Stimulated activated CD4-positive, alpha-beta T cell treated with anti-CD3 and anti-CD28 coated beads, Interleukin-1b, Interleukin-23, amount 100 ng/mL, for 48 hours (primary cell): ENCODE results near the gene LPAR5.
"Not testable (repeated sequence)": the region's sequence is repeated elsewhere in the genome, so short reads cannot be mapped to it uniquely, and the experiment has no call there.

ENCODE experiments used
- DNase-seq: peaks from one replicate; pipeline ENCODE4 v3.0.0-alpha.2; 2020

The LPAR5 gene

DNA sequence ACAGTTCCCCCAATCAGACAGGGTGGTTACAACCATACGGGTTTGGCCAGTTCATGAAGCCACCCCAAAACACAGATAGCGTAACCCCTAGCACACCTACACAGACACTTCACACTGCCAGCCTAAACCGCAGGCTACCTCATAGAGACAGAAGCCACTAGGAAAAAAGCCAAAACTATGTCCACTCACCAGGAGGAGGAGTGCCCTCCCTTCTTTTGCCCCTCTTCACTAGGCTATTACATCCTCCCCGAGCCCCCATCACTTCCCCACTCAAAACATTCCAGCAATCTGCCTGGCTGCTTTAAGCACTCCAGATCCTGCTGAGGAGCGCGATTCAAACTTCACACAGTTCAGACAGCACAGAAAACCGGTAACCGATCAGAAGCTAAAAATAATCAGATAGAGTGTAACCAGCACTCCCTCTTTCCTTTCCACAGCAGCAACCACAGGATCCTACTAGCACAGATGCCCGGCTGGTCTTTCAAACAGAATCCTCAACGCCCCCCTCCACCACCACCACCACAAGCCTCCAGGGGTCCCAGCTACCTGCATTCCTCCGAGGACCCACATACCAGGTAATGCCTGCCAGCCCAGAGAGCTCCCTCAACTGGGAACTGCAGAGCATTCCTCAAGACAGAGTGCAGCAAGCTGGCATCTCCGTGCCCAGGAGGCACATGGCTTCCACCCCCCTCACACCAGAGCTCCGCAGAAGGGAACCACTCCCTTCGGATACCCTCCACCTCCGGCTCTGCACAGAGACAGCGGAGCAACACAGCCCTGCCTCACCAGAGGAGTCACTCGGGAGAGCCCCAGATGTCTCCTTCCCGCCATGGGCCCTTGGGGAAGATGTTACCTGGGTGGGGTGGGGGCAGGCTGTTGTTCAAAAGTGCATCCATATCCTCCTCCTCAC is 30.1 kb downstream of the LPAR5 start:
- peak; percentile 59 for DNase-seq

DNA sequence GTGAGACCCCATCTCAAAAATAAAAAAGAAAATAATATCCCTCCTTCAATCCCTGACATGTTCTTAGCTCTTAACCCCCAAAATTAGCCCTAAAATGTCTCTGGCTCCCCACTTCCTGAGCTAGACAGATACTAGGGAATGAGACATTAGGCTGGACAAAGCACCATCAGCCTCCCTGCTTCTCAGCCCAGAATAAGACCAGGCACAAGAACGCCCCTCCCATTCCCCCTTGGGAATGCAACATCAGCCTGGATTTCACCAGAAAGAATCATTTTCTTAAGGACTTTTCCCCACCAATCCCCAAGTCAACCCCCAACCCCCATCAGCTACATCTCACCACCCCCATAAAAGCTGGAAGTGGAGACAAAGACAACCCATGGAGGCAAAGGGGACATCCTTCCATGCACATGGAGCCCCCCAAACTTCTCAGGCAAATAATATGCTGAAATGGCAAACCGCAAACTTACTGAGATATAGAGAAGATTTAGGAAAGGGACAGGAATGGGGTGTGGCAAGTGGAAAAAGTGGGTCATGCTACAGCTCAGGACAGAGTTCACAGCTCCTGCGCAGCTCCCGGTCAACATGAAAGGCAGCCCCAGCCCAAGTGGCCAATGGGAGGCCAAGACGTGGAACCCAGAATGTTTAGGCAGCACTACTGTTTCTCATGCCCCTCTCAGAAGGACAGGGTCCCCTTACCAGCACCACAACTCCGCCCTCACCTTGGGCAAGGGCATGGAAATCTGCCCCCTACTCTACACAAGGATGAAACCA is 31.3 kb downstream of the LPAR5 start:
- DNase-seq: no peak

DNA sequence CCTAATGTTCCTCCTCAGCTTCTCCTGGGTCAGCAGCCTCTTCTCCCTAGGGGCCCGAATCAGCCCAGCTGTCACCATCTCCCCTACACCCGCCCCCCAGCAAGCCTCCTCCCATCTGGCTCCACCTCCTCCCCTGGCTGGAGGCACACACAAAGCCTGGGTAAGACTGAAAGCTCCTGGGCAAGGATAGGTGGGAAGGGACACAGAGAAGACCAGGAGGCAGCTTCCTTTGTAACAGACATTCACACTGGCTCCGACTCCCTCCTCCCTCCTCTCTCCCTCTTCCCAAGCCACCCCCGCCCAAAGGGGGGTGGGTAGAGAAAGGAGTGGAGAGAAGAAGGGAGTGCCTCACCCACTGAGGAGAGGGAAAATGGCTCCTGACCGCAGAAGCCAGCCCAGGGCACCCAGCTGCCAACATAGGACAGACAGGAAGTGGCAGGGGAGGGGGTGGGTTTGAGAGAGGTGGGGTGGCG is 32.6 kb downstream of the LPAR5 start:
- no peak for DNase-seq

- DNase-seq: no peak
Measured at GRCh38 chr12:6602526-6602925, 33.2 kb downstream of the LPAR5 start.

GRCh38 chr12:6595673-6596072 is 40.1 kb downstream of the LPAR5 start:
- not testable (repeated sequence) for DNase-seq

DNA sequence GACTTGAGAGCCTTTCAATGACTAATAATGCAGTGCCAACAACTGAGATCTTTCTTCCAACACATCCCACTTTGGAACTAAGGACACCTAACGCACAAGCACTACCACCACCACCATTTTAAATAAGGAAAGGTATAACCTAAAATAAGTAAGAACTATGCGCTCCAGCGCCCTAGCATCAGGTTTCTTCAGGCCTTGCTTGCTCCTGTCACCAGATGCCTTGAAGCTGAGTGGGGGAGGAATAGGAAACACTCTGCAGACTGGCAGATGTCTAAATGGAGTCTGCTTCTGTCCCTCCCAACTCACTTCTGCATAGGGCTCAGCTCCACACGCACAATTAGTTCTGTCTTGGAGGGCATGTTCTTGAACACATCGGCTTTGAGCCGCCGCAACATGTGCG is 43.7 kb downstream of the LPAR5 start:
- DNase-seq: no peak

GRCh38 chr12:6586569-6586968 is 49.2 kb downstream of the LPAR5 start:
- DNase-seq: not testable (repeated sequence)

DNA sequence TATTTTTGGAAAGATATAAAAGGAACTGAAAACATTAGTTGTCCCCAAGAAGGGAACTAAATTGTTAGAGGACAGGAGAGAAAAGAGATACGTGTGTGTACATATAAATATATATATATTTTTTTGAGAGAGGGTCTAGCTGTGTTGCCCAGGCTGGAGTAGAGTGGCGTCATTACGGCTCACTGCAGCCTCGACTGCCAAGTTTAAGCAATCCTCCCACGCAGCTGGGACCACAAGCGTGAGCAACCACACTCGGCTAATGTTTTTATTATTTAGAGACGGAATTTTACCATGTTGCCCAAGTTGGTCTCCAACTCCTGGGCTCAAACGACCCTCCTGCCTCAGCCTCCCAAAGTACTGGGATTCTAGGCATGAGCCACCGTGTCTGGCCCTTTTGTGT is 51.5 kb downstream of the LPAR5 start:
- DNase-seq: no peak

DNA sequence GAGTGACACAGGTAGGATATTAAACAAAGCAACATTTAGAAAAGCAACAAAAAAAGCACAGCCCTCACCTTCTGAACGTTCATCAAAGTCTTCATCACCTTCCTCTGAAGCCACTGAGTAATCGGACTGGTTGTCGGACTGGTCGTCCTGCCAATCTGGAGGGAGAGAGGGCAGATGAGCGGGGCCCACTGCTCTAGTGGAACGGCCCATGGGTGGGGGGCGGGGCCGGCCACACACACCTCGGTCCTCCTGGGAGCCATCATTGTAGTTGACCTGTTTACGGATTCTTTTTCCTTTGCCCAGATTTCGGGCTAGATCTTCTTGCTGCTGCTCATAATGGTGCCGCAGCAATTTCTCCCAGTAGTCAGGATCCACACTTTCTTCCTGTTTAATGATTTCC is 52.8 kb downstream of the LPAR5 start:
- DNase-seq: no peak

GRCh38 chr12:6582196-6582595 is 53.6 kb downstream of the LPAR5 start:
- no peak for DNase-seq

DNA sequence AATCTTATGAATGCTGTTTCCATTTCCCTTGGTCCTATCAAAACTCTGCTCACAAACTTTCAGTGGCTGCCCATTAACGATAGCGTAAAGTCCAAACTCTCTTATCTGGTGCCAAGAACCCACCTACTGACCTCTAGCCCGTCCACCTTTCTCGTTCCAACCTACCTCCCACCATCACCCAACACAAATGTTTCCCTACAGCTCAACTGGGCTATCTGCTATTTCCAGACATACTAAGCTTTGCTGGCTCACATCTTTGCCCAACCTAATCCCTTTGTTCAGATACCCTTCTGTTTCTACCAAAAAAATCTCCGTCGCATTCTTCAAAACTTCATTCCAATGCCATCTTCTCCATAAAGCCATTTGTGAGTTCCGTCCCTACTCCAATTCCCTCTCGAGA is 60.1 kb downstream of the LPAR5 start:
- DNase-seq: no peak

- DNase-seq: peak; percentile 70
Measured at GRCh38 chr12:6574576-6575295, 61.0 kb downstream of the LPAR5 start.

DNA sequence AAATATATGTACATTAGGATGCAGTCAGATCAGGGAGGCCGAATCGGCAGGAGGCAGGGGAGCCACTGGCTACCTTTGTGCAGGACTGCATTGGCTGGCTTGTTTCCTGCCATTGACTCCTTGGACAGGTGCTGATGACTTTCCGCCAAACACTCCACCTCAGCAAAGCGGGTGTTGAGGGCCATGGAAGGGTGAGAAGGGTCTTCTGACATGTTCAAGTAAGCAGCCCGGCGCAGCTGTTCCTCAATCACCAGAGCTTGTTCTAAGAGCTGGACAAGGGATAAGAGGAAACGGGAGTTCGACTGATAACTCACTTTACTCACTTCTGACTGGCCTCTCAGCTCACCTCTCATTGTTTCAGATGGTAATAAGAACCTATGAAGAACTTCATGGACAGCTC is 62.8 kb downstream of the LPAR5 start:
- no peak for DNase-seq

GRCh38 chr12:6570264-6570887 is 65.4 kb downstream of the LPAR5 start:
- DNase-seq: peak; percentile 49

DNA sequence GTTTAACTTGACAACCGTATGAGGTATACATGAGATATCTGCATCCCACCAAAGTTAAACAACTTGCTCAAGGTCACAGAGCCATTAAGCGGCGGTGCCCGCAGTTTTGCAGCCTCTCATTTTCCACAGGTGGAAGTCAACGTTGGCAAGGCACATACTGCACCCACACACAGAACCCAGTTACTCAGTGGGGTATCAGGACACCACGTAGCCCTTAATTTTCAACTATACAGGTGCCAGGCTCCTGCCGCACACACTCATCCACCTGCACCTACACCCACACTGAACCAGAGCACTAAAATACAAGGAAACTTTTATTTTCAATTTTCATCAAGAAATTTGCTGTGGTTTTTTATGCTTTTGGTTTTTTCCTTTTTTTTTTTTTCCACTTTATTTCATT is 66.0 kb downstream of the LPAR5 start:
- DNase-seq: no peak

DNA sequence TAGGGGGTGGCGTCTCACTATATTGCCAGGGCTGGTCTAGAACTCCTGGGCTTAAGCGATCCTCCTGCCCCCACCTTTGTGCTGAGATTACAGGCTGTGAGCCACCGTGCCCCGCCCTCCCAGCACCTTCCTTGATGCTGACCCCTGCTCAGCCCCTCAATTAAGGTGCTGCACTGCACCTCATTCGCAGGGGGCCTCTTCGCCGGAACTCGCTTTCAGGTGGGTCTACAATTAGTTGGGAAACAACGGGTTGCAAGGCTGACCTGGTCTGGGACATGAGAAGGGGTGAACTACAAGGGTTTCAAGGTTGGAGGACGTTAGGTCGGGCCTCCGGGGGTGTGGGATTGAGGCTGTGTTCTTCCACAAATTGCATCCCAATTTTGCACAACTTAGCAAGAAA is 66.4 kb downstream of the LPAR5 start:
- DNase-seq: no peak
